GM13976 (cell line): ENCODE data around the gene MGST1.

ENCODE experiments used
- DNase-seq: peaks from one replicate; pipeline ENCODE4 v3.0.0; 2012; ENCODE audit warnings: low spot score
- CTCF ChIP-seq: IDR thresholded peaks from 2 replicates; pipeline ENCODE4 v1.5.1; 2012; ENCODE audit warnings: borderline replicate concordance, mild to moderate bottlenecking; ENCODE audit not compliant: insufficient read depth; ENCODE audit errors: extremely low read depth, missing control alignments, control extremely low read depth
- in situ Hi-C: fragments of 300-500 bp; cut with MboI; formaldehyde crosslinking; loops from one replicate; pipeline ENCODE4 v1.12.0; 2022; ENCODE audit warnings: low sequenced_read_pairs, mixed read lengths, inconsistent platforms; ENCODE audit not compliant: unreplicated experiment

The MGST1 gene

DNA sequence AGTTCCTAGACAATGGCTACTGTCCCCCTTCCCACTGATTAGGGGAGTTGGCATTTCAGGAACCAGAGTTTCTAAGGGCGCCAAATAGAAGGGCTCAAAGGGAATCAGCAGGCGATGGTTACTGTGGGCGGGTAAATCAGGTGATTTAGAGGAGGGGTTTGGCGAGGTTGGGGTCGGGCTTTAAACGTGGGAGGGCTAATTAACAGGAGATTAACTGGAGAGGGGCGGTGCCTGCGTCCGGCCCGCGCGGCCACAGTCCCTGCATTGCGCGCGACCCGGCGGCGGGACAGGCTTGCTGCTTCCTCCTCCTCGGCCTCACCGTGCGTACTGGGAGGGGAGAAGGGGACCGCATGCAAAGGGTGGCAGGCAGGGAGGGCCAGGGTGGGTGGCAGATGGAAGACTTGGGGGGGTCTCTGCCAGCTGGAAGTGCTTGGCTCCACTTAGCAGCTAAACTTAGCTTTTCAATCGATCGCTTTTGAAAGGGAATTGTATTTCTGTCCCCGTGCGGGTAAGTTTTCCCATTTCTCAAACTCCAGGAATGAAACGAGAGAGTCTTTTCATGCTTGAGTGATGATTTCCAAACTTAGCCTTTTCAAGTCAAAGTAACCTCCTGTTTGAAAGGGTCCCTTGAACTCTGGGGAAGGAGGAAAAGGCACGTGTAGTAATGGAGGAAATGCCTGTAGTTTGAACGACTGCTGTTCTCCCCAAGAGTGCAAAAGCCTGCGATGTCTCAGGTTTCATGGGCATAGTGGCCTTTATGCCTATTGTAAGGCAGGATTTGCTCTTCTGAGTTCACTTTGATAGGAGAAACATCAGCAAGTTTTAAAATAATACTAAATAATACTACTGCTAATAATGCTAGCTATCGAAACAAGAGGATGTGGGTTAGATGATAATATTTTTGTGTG is at the start of gene MGST1:
Gene MGST1 (plus strand): TSS at position 255 of the 908 bp plus-strand sequence. CDS start 6,608 bp downstream, outside the sequence.
- in situ Hi-C loops = no loop called here
- TF ChIP-seq CTCF = no peak
- peak; percentile 37 for DNase-seq

GRCh38 chr12:16299403-16299802 is 48.0 kb upstream of the MGST1 start:
- in situ Hi-C loops = no loop called here
- no peak for DNase-seq
- TF ChIP-seq CTCF = no peak

DNA sequence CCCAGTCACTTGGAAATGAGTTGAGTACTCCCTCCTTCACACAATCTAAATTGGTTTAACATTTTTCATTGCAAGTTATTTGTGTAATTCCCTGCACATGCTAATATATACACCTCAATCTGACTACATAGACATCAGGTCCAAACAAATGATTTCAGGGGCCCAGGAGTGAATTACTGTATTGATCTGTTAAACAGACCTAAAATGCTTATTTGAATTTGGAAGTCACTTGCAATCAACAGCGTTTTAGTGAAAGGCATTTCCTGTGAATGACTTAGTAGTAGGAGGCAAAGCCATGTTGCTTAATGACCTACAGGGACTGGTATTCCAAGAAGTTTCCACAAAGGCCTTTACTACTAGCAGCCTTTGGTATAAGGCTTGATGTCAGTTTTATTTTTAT is 47.3 kb upstream of the MGST1 start:
- in situ Hi-C loops = no loop called here
- TF ChIP-seq CTCF = no peak
- no peak for DNase-seq

DNA sequence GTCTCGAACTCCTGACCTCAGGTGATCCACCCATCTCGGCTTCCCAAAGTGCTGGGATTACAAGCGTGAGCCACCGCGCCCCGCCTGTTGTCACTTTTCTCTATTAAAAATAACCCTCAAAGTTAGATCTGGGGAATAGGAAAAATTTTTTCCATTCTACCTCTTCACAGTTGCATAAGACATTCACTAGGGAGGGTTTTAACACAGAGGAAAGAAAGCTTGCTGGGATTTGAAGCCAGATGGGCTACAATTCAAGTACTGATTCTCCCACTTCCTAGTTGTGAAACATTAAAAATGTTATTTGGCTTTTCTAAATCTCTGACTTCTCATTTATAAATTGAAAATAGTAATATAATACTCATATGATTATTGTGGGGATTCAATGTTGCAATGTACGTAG is 46.7 kb upstream of the MGST1 start:
- DNase-seq = no peak
- in situ Hi-C loops = no loop called here
- TF ChIP-seq CTCF = no peak

DNA sequence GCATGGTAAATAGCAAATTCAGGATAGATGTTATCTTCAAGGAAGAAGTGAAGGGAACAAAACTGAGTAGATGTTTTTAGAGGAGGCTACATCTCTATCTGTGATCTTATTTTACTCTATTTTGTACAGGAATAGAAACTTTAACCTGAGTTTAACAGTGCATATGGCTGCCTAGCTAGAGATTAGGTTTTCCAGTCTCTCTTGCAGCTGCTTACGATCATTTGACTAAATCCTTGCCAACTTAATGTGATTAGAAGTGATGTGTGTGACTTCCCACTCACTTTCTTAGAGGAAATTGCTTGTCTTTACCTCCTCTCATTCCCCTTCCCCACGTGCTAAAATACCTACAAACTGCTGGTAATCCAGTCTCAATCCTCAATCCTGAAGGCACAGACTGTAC is 43.5 kb upstream of the MGST1 start:
- no peak for TF ChIP-seq CTCF
- no peak for DNase-seq
- in situ Hi-C loops = no loop called here

DNA sequence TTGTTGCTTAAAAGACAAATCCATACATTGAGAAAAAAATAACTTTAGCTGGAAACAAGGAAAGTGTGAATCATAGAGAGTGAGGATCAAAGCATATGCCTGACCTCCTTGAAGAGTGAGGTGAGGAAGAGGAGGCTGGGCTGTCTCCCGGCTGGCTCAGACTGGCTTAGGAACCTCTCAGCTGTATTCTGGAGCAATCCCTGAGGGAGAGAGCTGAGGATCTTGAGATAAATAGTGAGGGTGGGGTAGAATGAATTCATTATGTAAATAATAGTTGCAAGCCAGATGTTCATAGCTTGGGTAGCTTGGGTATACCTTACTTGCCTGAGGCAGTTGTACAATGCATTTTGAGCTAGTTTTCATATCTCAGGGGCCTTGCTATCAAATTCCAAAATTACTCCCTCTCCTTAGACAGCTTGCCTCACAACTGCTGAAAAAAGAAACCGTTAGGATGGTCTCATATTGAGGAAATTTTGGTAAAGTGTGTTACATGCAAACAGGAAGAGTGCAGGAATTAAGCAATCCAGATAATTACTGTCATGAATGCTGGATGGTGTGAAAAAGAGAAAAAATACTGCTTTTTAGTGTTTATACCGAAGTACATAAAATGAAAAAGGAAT is 39.5 kb upstream of the MGST1 start:
- DNase-seq = no peak
- in situ Hi-C loops = no loop called here

More for the DNA sequence above, 39.5 kb upstream of the MGST1 start:
- no peak for TF ChIP-seq CTCF
